Renal cortex interstitium (tissue), 15 donors: ENCODE data around the gene AMELX. TPM values are rescaled to one million over a fixed set of nuclear protein-coding genes. Genes with fewer than 3 reads are reported as not detected.

ENCODE experiments used
- DNase-seq, 11 donors: peaks; one replicate each; pipeline ENCODE4 v3.0.0-alpha.2; 2013; ENCODE audit warnings: low read depth in 9 of 11, low spot score in 4 of 11; ENCODE audit errors: extremely low read depth in 1 of 11
- long read RNA-seq, 16 experiments: transcript quantifications; one replicate each; lab custom pipeline, GENCODE V29; 2026
- polyA plus RNA-seq, 3 donors: library from polyadenylated mRNA; unstranded; fragments of 120-200 nt; gene quantifications; one replicate each; pipeline ENCODE4 v1.2.1, GENCODE V29; 2013; ENCODE audit not compliant: insufficient read length in 3 of 3

The AMELX gene
- polyA plus RNA-seq: not detected
- long read RNA-seq, donor 1: 0 reads
- long read RNA-seq, donor 2: 0 reads
- long read RNA-seq, donor 3: 0 reads
- long read RNA-seq, donor 4: 0 reads
- long read RNA-seq, donor 5: 0 reads
- long read RNA-seq, donor 6: 0 reads
- long read RNA-seq, donor 7: 0 reads
- long read RNA-seq, donor 8: 0 reads
- long read RNA-seq, donor 9: 0 reads
- long read RNA-seq, donor 10: 0 reads
- long read RNA-seq, donor 11: 0 reads
- long read RNA-seq, donor 12: 0 reads
- long read RNA-seq, donor 13: 0 reads
- long read RNA-seq, donor 14: 0 reads
- long read RNA-seq, donor 15: 0 reads
- long read RNA-seq, donor 16: 0 reads

GRCh38 chrX:11293113-11293512 is at the start of gene AMELX:
Gene AMELX (plus strand): TSS chrX:11293413. CDS start chrX:11294789, 1,376 bp downstream.
- no peak for DNase-seq

GRCh38 chrX:11244636-11245035 is 48.6 kb upstream of the AMELX start:
- no peak for DNase-seq

- DNase-seq: no peak
These were observed 38.6 kb upstream of the AMELX start for GRCh38 chrX:11254417-11255109.

- DNase-seq: no peak
These were observed 35.9 kb upstream of the AMELX start for GRCh38 chrX:11257290-11257689.

- no peak for DNase-seq
These were observed 35.5 kb upstream of the AMELX start for GRCh38 chrX:11257711-11258110.

- no peak for DNase-seq
These were observed 33.8 kb upstream of the AMELX start for GRCh38 chrX:11259437-11259836.

- DNase-seq: no peak
These were observed 32.0 kb upstream of the AMELX start for GRCh38 chrX:11261260-11261659.

GRCh38 chrX:11264925-11265324 is 28.3 kb upstream of the AMELX start:
- DNase-seq: no peak

GRCh38 chrX:11265352-11265751 is 27.9 kb upstream of the AMELX start:
- DNase-seq: no peak

GRCh38 chrX:11266573-11267003 is 26.6 kb upstream of the AMELX start:
- no peak for DNase-seq

GRCh38 chrX:11267425-11267824 is 25.8 kb upstream of the AMELX start:
- DNase-seq: no peak

- DNase-seq: no peak
These were observed 24.2 kb upstream of the AMELX start for GRCh38 chrX:11269006-11269405.

GRCh38 chrX:11269996-11270395 is 23.2 kb upstream of the AMELX start:
- DNase-seq: no peak

GRCh38 chrX:11272290-11272689 is 20.9 kb upstream of the AMELX start:
- no peak for DNase-seq

- DNase-seq: no peak
These were observed 20.4 kb upstream of the AMELX start for GRCh38 chrX:11272863-11273262.

GRCh38 chrX:11273544-11273943 is 19.7 kb upstream of the AMELX start:
- no peak for DNase-seq

- DNase-seq: no peak
These were observed 11.2 kb upstream of the AMELX start for GRCh38 chrX:11282043-11282442.

- no peak for DNase-seq
These were observed 7.6 kb upstream of the AMELX start for GRCh38 chrX:11285651-11286050.

- DNase-seq: no peak
These were observed 5.7 kb upstream of the AMELX start for GRCh38 chrX:11287505-11287904.

- no peak for DNase-seq
These were observed 2.7 kb upstream of the AMELX start for GRCh38 chrX:11290416-11291102.
